ENCODE results near the gene LONRF2.

Gene LONRF2

DNA sequence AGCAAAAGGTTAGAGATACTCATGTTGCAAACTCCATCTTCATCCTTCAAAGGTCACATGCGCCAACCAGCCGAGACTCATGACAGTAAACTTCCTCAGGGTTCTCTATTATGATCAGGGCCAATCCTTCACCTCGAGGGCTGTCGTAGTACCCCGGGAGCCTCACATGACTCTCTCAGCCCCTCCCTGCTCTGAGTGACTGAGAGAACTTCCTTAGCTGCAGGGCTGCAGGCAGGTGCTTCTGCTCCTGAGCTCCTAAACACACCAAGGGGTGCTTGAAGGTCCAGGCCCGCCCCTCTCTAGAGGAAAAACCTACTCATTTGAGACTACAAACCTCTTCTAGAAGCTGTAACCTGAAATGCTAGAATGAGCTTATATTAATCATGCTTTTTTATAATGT lies 48.2 kb downstream of the LONRF2 start:
- DNase-seq = no peak

DNA sequence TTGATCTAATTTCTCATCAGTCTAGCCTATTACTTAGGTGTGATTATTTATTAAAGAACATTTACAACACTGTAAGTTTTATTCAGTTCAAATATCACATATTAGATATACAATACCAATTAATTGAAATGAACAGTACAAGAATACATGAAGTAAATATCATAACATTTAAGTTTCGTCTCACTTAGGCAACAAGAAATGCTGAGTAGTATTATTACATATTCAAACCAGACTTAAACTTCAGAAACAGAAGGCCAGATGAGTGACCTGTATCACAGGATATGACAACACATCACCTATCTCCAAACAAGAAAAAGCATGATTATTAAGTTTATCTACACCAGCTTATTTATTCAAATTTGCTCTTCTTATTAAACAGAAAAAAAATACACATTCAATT lies 48.9 kb downstream of the LONRF2 start:
- no peak for DNase-seq

DNA sequence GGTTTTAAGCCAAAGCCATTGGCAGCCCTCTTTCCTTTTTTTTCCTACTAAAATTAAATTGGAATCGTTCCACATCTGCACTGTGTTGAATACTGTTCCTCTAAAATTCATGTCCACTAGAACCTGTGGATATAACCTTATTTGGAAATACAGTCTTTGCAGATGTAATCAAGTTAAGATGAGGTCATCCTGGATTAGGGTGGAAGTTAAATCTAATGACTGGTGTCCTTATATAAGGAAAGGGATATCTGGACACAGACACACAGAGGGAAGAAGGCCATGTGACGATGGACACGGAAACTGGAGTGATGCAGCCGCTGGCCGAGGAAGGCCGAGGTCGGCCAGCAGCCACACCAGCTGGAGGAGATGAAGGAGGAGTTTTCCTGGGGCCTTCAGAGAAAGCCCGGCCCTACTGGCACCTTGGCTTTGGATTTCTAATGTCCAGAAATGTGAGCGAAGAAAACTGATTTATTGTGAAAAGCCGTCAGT lies 49.4 kb downstream of the LONRF2 start:
- no peak for DNase-seq

DNA sequence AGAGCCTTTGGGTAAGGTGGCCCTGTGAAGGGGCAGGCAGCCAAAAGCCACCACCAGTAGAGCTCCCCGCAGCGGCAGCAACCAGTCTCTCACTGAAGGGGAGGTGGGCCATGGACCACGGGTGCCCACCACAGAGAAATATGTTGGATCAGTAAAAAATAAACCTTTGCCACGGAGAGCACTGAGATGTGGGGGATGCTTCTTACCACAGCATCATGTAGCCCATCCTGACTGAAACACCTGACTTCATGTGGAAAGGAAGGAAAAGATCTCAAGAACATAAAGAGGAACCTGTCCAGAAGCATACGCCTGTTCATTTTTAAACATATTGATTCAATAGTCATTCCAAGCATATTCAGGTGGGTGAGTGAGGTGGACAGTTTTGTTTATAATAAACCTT lies 51.1 kb downstream of the LONRF2 start:
- DNase-seq = no peak

DNA sequence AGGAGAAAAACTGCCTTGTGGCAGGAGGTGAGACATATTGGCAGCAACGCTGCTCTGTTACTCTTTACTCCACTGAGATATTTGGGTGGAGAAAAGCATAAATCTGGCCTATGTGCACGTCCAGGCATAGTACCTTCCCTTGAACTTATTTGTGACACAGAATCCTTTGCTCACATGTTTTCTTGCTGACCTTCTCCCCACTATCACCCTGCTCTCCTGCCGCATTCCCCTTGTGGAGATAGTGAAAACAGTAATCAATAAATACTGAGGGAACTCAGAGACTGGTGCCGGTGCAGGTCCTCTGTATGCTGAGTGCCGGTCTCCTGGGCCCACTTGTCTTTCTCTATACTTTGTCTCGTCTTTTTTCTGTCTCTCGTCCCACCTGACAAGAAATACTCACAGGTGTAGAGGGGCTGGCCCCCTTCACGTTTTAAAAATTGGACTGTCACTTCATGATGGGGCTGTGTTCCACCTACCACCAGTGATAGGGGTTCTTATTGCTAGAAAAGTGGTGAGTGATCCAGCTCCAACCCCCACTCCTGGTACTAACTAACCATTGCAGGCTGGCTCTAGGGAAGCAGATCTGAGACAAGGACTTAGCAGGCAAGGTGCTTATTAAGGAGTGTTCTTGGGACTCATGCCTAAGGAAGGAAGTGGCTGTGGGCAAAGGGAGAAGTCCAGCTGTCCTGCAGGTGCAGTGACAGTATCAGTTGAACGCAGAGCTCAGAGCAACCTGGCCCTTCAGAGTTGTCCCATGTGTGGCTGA lies 51.7 kb downstream of the LONRF2 start:
- no peak for DNase-seq

DNA sequence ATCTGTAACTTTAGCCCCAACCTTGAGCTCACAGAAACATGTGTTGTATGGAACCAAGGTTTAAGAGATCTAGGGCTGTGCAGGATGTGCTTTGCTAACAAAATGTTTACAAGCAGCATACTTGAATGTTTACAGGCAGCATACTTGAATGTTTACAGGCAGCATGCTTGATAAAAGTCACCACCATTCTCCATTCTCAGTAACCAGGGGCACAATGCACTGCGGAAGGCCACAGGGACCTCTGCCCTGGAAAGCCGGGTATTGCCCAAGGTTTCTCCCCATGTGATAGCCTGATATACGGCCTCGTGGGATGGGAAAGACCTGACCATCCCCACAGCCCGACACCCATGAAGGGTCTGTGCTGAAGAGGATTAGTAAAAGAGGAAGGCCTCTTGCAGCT lies 52.4 kb downstream of the LONRF2 start:
- DNase-seq = no peak

DNA sequence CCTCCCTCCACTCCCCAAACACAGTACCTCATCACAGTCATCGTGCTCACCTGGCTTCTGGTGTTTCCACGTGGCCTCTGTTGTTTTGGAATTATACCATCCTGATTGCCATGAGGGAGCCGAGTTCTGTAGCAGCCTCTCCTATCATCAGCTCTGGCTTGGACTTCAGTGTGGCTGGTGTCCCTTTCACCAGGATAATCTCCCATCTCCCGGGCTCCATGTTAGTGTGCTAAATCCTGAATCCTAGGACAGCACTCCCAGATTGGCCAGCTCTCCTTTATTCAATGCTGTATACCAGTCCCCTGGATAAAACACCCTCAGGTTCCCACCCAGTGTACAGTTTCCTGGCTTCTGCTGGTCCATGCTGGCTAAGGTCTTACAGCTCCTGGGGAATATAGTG lies 53.3 kb downstream of the LONRF2 start:
- DNase-seq = no peak

DNA sequence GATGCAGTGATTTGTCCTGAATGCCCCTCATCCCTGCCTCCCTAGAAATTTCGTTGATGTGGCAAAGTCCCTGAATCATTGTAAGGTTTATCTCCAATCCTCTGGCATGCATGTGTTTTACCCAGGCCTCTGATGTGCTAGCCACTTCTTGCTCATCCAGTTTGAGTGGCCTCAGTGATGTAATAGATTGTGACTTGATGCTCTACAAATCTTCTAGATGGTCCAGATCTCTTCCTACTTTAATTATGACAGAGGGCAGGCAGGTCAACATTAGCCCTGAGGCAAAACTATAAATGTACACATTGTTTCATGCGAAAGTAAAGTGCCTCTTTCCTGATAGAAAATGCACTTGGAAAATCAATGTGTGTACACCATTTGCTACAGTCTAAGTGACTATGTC lies 54.5 kb downstream of the LONRF2 start:
- no peak for DNase-seq

DNA sequence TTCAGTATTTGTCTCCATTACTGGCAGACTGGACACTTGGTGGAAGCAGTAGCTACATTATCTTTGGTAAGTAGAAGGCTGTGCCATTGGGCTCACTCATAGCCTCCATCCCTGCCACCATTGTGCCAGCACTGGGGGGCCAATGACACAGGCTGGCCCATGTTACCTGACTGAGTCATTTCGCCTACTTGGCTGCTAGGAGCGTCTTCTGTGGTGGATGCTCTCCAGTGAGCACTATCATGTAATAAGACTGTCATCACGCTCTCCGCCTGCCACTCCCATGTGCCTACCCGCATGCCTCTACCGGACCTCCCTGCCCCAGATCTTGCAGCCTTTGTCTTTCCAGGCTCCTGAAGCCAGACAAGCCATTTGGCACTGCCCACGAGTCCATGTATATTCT lies 56.2 kb downstream of the LONRF2 start:
- no peak for DNase-seq

DNA sequence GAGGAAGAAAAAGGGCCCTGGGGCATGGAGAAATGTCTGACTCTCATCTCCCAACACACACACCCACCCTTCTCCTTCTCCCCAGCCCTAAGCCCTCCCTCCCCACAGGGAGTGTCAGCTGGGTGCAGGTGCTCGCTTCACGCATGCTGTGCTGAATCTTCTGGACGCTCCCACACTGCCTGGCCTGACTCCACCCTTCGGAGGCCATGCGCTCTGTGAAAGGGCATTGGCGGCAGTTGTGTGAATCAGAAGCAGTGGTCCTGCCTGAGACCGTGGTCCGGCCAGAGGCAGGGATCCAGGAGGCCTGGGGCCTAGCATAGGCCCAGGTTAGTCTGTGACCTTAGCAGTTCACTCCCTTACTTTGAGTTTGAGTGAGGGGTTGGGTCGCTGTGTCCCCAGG lies 57.1 kb downstream of the LONRF2 start:
- no peak for DNase-seq

DNA sequence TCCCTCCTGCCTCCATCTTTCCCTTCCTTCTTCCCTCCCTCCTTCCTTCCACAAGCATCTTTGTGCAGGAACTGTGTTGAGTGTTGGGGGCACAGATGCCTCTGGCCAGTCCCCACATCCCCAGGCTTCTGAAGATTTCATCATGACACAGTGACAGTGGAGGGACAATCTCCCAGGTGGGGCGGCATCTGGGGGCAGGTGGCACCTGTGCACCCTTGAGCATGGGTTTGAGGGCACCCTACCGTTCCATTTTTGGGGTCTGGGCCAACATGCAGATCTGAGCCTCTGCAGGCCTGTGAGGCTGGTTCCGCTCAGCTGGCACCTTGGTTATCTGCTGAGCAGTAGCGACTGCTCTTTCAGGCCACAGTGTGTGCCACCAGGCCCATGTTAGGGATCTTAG lies 57.6 kb downstream of the LONRF2 start:
- no peak for DNase-seq

DNA sequence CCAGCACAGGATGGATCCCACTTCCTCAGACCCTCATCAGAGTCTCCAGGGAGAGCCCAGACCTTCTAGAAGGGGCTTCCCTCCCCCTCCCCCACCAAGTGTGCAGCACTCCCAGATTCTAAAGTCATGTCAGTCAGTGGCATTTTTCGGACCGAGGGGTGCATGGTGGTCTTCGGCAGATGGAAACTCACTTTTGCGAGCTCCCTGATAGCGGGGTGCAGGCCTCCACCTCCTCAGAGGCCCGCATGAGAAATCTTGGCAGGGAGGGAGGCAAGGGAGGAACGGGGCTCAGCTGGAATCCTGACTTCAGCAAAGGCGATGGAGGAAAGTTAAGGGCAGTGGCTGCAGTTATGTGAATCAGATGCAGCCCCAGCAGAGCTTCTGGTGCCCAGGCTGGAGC lies 58.2 kb downstream of the LONRF2 start:
- DNase-seq = no peak

DNA sequence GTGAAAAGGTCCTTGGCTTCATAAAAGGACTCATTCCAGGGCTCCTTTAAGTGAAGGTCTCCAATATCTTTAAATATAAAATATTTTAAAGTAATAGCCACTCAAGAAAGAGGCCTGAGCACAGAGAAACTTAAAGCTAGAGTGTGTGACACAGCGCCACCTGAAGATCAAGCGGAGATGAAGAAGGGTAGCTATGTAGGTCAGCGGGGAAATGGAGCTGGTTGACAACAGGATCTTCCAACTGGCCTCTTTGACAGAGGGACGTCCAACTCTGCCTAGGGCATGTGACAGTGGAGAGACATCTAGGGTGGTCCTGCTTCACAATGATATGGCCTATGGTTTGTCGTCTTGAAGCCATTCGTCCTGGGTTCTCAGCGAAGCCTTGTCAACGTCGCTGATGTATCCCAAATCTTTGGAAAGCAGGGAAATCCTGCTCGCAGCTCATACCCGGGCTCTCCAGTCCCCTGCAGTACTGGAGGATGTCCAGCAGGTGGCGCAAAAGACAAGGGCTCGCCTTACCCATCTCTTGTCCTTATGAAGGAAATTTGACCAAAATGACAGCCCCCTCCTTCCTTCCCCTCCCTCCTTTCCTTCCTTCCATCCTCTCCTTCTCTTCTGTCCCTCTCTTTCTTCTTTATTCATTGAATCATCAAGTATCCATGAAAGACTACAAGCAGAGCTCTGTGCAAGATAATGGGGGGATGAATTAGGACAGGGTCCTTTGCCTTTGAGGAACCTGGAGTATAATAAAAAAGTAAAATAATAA lies 59.6 kb downstream of the LONRF2 start:
- DNase-seq = peak; percentile 59

DNA sequence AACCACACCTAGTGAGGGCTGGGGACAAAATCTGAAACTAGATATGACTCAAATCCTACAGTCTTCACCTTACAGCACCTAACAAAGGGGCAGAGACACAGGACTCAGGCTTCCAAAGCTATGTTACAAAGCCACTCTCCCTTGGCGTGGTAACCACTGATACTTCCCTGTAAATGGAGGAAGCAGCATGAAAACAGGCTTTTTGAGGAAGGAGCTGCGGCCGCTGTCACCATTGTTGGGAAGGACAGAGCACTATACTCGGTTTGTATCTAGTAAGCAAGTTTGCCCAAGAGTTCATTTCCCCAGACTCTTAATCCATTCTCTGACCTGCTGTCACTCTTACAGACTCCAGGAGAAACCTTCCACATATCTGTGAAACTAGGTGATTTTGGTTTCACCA lies 60.3 kb downstream of the LONRF2 start:
- no peak for DNase-seq

DNA sequence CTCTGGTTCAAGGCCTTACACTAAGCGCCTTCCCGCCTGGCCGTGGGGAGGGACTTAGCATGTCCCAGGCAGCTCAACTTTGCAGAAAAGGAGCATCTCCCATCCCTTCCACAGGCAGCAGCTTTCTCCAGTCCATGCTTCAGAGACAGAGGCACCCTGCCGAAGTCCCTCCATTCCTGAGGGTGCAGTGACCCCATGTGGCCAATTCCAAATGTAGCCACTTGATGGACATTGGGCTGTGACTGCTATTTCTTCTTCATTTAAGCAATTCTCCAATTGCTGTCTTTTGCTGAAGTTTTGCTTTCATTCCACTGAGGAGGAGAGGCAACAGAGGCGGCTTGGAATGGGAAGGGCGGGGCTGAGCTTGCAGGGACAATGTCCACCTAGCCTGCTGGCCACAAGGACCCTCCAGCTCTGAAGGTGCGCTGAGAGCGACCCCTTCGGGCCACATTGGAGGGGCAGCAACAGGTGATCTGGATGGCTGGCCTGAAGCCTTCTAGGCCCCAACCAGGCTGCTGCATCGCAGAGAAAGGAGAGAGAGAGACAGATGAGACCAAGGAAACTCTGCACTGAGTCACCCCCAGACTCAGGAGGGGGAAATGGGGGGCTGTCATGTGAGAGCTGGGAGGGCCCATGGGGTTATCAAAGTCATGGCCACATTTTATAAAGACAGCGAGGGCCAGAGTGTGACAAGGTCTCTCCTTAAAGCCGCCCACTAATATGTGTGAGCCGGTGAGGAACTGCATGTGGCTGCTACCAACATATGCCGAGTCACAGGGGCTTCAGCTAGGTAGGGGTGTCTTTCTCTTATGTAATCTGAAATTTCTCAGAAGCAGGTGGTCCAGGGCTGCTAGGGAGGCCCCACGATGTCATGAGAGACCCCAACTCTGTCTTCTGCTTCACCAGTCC lies 61.3 kb downstream of the LONRF2 start:
- peak; percentile 82 for DNase-seq

DNA sequence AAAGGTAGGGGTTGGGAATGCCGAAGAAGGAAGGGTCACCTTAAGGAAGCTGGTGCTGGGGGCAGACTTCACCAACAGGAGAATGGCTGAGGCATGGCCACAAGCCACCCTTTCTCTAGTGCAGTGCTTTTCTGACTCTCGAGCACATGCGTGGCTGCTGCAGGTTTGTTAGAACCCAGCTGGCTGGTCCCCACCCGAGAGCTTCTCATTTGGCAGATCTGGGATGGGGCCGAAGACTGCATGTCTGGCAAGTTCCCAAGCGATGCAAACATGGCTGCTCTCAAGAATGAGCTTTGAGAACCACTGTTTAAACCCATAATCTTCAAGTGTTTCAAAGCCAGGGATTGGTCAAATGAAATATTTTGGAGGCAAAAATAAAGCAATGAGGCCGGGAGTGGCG lies 63.2 kb downstream of the LONRF2 start:
- no peak for DNase-seq

DNA sequence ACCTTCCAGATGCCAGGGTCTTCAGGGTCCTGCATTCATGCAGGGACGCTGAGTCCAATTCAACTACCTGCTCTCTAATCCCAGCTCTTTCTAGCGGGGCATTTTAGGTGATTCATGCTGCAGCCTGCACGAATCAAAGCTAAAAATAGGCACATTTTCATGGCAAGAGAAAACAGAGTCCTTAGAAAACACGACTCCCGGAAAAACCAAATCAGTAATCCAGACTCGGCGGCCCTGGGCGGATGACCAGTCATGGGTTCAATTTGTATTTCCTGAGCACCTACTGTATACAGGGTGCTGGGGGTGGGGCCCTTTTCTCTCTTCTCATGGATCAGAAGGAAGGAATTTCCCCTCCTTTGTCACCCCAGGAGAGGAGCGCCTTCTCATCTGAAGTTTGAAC lies 64.4 kb downstream of the LONRF2 start:
- peak; percentile 48 for DNase-seq

DNA sequence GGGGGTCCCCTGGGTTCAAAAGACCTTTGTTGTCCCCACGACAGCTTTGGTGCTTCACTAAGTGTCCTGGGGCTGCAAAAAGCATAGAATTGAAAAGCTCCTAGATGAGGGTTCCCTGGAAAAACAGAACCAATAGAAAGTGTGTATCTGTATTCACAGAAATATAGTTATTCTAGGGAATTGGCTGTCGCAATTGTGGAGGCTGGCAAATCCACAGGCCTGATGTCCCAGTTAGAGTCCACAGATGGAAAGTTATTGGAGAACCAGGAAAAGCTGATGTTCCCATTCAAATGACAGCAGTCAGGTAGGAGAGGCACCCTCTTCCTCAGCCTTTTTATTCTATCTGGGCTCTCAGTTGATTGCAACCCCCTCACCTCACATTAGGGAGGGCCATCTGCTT lies 65.5 kb downstream of the LONRF2 start:
- DNase-seq = no peak

DNA sequence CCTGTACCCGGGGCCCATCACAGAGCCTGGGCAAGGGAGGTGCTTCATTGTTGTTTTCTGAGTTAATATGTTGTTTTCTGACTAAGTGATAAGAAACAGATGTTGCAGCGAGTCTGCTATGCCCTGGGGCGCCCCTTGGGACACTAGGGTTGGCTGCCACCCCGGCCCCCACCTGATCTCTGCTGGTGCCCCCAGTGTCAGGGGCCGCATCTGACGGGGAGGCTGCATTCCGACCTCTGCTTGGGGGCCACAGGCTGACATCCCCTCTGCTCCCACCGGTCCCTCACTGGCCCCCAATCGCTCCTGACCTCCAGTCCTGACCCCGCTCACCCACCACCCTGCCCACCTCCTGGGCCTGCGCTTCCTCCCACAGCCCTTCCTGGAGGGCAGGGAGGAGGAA lies 65.9 kb downstream of the LONRF2 start:
- no peak for DNase-seq

DNA sequence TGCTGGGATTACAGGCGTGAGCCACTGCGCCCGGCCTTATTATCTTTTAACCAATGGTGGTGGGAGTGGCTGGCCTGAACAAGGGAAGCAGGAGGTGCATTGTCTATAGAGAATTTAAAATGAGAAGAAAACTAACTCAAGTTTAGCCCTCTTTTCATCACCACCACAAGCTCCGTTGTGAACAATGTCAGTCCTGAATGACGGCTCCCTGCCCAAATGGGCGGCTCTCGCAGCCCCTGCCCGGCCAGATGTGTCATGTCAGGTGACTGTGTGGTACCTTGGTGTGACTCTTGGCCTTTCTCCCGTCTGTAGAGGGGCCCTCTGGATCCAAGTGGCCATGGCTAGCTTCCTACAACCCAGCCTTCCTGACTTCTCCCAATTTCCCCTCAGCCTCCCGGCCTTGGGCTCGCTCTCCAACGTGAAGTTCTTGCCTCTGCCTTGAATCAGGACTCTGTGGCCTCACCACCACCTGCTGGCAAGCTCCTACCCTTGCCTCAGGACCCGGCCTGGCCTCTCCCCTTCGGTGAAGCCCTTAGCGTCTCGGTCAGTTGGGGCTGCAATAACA lies 67.6 kb downstream of the LONRF2 start:
- no peak for DNase-seq

DNA sequence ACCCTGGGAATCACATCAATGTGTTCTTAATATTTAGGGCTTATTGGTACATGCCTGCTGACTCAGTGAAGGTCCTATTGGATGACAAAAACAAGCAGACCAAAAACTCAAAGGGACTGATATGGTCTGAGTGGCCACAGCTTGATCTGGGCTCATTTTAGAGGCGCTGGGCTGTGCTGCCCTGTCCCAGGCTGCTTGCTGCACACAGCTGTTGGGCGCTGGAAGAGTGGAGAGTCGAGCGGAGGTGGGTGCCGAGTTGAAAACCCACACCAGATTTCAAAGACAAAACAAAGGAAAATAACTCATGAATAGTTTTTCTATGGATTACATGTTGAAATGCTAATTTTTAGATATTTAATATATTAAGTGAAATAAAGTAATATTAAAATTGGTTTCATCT lies 68.5 kb downstream of the LONRF2 start:
- DNase-seq = no peak

DNA sequence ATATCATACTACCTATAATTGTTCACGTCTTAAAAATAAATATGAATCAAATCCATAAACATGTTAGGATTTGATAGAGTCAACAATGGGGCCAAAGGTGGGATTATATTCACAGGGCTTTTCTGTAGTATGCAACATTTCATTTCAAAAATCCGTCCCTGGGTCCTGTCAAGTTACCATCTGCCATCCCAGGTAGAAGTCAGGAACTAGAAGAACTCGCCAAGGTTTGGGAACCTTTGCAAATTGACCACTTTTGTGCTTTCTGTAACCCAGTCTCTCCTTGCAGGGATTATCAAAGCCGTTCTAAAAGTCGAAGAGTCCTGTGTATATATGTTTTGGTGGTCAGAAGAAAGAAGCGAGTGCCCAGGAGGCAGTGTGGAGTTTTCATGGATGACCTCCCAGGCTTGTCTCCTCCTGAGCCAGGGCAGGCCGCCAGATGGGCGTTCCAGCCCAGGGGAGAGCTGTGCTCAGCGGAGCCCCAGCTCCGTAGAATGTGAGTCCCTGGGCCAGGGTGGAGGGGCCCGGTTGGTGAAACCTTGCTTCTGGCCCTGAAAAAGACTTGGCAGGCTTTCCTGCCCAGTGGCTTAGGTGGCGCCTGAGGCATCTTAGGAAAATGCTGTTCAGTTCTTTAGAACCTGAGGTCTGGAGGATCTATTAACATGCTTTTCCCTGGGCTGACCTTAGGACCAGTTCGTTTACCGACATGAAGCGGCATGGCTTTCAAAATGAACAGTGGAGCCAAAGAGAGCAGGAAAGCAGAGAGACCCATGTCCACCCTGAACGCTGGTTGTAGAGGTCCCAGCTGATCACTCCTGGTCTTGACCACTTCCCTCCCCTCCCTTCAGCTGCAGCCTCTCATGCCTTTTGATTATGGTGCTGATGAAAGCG lies 69.2 kb downstream of the LONRF2 start:
- DNase-seq = no peak
